DND-41 (cell line): ENCODE measurements around the gene SGMS1.

ENCODE experiments used
- EZH2 ChIP-seq: IDR thresholded peaks from 3 replicates; pipeline ENCODE4 v1.6.1; 2012; ENCODE audit warnings: borderline replicate concordance, low read depth, mild to moderate bottlenecking, moderate library complexity, low read length, inconsistent platforms; ENCODE audit not compliant: severe bottlenecking
- TF ChIP-seq, protein P1 (sequence below): IDR thresholded peaks from 2 replicates; pipeline ENCODE4 v1.5.1; 2012; ENCODE audit warnings: borderline replicate concordance, low read length, moderate library complexity, mild to moderate bottlenecking; ENCODE audit not compliant: poor library complexity, severe bottlenecking; ENCODE audit errors: extremely low read depth

DNA sequence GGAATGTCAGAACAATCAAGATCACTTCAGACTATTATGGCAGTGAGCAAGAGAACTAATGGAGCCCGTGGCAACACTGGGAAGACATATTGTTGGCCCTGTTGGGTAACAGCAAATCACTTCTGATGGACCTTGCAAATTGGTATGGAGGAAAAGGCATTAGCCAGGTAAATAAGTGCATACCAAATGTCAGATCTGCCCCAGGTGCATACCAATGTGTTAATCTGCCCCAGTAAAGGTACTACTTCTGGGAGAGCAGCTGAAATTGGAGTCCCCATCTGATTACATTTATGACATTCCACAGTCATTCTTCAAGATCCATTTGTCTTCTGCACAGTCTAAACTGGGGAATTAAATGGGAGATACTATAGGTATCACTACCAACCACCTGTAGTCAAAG is 3.7 kb upstream of the SGMS1 start:
- TF ChIP-seq, protein P1, sequence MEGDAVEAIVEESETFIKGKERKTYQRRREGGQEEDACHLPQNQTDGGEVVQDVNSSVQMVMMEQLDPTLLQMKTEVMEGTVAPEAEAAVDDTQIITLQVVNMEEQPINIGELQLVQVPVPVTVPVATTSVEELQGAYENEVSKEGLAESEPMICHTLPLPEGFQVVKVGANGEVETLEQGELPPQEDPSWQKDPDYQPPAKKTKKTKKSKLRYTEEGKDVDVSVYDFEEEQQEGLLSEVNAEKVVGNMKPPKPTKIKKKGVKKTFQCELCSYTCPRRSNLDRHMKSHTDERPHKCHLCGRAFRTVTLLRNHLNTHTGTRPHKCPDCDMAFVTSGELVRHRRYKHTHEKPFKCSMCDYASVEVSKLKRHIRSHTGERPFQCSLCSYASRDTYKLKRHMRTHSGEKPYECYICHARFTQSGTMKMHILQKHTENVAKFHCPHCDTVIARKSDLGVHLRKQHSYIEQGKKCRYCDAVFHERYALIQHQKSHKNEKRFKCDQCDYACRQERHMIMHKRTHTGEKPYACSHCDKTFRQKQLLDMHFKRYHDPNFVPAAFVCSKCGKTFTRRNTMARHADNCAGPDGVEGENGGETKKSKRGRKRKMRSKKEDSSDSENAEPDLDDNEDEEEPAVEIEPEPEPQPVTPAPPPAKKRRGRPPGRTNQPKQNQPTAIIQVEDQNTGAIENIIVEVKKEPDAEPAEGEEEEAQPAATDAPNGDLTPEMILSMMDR = no peak
- TF ChIP-seq EZH2 = no peak
